K562 (cell line): Measurements from ENCODE around the gene PLA2R1. TPM values are rescaled to one million over a fixed set of nuclear protein-coding genes. Genes with fewer than 3 reads are reported as not detected.

Source experiments
- polyA plus RNA-seq, 8 experiments: library from polyadenylated mRNA; depleted of rRNA in 4 of 8; stranded (reverse) in 5 of 8; unstranded in 3 of 8; fragments of >200 nt; fragmentation: Nextera tagmentation in 2 of 8; fragmentation: Illumina TruSeq in 1 of 8; extraction: Ambion mirVana in 2 of 8; extraction: Trizol in 1 of 8; gene quantifications; 2 replicates each; pipeline versions ENCODE4 v1.2.1 to v1.2.3, GENCODE V29; 2011 to 2014; ENCODE audit warnings: inconsistent platforms in 1 of 8, missing spikeins in 1 of 8
- total RNA-seq, 7 experiments: library from RNA; depleted of rRNA in 6 of 7; stranded (reverse); fragments of >200 nt in 6 of 7; fragmentation: Illumina TruSeq in 2 of 7; extraction: Trizol in 2 of 7; gene quantifications; 2 replicates each; pipeline versions ENCODE4 v1.2.1 to v1.2.3, GENCODE V29; 2011 to 2021; ENCODE audit warnings: low replicate concordance in 1 of 7
- TF ChIP-seq, protein P1 (sequence below): fragments of 200-600 bp; sonication (generic); IDR thresholded peaks from one replicate; pipeline ENCODE4 v1.6.1; 2012; ENCODE audit warnings: mild to moderate bottlenecking, low read depth, low read length, inconsistent platforms

The PLA2R1 gene
- total and polyA plus RNA-seq, 9 of the 15 experiments (the other 6 are each of a cell fraction or from before 2014, with no cell fraction given) = not detected

DNA sequence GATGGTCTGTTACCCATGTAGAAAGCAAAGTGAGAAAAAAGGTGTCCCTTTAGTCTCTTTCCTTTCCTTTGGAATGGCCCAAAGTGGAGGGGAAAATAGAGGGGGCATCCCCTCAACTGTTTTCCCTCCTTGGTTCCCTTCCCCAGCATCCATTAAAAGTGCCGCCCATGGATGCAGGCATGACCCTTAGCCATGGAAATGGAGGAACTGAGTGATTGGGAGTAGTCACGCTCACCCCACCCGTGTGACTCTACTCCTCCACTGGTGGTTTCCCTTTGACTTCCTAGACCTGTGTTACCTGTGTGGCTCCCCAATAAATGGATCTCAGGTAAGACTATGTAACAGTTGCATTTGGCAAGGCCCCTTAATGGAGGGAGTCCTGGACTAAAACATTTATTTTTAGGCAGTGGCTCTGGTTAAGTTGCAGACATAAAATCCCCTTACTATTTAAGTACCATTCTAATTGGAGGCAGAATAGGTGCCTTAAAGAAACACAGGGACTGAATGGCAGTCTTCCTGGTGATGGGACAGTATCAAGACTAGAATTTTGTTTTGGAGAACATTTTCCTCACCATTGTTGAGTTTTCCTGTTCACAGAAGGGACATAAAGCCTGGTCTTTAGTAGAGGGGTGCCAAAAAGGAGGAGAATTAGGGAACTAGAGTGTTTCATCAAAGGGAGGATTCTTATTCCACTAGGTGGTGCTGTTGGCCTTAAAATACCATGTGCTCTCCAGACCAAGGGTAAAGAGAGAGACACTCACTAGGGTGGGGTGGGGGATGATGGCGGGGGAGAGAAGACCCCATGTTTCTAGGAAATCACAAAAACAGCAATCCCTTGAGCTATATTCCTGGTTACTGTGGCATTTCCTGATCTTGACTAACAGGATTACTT lies 25.7 kb upstream of the PLA2R1 start (continued):
- TF ChIP-seq, protein P1, sequence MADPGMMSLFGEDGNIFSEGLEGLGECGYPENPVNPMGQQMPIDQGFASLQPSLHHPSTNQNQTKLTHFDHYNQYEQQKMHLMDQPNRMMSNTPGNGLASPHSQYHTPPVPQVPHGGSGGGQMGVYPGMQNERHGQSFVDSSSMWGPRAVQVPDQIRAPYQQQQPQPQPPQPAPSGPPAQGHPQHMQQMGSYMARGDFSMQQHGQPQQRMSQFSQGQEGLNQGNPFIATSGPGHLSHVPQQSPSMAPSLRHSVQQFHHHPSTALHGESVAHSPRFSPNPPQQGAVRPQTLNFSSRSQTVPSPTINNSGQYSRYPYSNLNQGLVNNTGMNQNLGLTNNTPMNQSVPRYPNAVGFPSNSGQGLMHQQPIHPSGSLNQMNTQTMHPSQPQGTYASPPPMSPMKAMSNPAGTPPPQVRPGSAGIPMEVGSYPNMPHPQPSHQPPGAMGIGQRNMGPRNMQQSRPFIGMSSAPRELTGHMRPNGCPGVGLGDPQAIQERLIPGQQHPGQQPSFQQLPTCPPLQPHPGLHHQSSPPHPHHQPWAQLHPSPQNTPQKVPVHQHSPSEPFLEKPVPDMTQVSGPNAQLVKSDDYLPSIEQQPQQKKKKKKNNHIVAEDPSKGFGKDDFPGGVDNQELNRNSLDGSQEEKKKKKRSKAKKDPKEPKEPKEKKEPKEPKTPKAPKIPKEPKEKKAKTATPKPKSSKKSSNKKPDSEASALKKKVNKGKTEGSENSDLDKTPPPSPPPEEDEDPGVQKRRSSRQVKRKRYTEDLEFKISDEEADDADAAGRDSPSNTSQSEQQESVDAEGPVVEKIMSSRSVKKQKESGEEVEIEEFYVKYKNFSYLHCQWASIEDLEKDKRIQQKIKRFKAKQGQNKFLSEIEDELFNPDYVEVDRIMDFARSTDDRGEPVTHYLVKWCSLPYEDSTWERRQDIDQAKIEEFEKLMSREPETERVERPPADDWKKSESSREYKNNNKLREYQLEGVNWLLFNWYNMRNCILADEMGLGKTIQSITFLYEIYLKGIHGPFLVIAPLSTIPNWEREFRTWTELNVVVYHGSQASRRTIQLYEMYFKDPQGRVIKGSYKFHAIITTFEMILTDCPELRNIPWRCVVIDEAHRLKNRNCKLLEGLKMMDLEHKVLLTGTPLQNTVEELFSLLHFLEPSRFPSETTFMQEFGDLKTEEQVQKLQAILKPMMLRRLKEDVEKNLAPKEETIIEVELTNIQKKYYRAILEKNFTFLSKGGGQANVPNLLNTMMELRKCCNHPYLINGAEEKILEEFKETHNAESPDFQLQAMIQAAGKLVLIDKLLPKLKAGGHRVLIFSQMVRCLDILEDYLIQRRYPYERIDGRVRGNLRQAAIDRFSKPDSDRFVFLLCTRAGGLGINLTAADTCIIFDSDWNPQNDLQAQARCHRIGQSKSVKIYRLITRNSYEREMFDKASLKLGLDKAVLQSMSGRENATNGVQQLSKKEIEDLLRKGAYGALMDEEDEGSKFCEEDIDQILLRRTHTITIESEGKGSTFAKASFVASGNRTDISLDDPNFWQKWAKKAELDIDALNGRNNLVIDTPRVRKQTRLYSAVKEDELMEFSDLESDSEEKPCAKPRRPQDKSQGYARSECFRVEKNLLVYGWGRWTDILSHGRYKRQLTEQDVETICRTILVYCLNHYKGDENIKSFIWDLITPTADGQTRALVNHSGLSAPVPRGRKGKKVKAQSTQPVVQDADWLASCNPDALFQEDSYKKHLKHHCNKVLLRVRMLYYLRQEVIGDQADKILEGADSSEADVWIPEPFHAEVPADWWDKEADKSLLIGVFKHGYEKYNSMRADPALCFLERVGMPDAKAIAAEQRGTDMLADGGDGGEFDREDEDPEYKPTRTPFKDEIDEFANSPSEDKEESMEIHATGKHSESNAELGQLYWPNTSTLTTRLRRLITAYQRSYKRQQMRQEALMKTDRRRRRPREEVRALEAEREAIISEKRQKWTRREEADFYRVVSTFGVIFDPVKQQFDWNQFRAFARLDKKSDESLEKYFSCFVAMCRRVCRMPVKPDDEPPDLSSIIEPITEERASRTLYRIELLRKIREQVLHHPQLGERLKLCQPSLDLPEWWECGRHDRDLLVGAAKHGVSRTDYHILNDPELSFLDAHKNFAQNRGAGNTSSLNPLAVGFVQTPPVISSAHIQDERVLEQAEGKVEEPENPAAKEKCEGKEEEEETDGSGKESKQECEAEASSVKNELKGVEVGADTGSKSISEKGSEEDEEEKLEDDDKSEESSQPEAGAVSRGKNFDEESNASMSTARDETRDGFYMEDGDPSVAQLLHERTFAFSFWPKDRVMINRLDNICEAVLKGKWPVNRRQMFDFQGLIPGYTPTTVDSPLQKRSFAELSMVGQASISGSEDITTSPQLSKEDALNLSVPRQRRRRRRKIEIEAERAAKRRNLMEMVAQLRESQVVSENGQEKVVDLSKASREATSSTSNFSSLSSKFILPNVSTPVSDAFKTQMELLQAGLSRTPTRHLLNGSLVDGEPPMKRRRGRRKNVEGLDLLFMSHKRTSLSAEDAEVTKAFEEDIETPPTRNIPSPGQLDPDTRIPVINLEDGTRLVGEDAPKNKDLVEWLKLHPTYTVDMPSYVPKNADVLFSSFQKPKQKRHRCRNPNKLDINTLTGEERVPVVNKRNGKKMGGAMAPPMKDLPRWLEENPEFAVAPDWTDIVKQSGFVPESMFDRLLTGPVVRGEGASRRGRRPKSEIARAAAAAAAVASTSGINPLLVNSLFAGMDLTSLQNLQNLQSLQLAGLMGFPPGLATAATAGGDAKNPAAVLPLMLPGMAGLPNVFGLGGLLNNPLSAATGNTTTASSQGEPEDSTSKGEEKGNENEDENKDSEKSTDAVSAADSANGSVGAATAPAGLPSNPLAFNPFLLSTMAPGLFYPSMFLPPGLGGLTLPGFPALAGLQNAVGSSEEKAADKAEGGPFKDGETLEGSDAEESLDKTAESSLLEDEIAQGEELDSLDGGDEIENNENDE = no peak
